Dermis blood vessel endothelial cell (primary cell): ENCODE measurements around the gene GYS2. TPM values are rescaled to one million over a fixed set of nuclear protein-coding genes. Genes with fewer than 3 reads are reported as not detected.
"Not testable (repeated sequence)": the region's sequence is repeated elsewhere in the genome, so short reads cannot be mapped to it uniquely, and the experiment has no call there.

Source experiments
- DNase-seq: peaks from one replicate; pipeline ENCODE4 v3.0.0; 2010
- total RNA-seq: library from RNA; depleted of rRNA; stranded (reverse); fragments of >200 nt; gene quantifications from 2 replicates; pipeline ENCODE4 v1.2.3, GENCODE V29; 2014

Gene GYS2
- total RNA-seq, 1 donor from 2014 or later = not detected

DNA sequence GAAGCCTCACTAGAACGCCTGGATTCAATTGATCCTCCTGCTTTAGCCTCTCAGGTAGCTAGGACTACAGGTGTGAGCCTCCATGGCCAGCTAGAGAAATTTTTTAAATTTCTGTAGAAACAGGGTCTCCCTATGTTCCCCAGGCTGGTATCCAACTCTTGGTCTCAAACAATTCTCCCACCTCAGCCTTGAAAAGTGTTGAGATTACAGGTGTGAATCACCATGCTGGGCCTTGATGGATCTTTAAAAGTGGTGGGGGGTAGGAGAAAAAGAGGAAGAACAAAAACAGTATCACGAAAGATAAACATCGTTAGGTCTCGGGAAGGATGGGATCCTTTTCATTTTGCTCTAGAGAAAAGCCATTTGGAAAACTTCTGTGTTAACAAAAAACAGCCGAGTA, 4.5 kb downstream of the GYS2 start:
- DNase-seq = no peak

GRCh38 chr12:21599143-21599999, 5.3 kb downstream of the GYS2 start:
- no peak for DNase-seq

DNA sequence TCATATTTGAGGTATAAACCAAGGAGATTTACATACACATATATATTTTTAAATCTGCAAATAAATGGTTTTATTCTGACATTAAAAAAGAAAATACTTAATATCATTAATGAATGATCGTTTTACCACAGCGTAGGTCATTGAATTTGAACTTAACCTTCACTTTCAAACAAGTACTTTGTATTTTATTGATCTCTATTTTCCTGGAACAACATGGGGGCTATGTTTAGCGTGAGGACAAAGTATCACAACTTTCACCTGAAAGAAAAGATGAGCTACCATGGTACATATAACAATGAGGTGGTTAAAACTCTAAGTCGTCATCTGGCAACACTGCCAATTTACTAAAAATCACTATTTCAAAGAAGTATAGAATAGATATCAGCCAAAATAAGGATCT, 6.0 kb downstream of the GYS2 start:
- DNase-seq = no peak

GRCh38 chr12:21595356-21595755, 9.3 kb downstream of the GYS2 start:
- DNase-seq = not testable (repeated sequence)

DNA sequence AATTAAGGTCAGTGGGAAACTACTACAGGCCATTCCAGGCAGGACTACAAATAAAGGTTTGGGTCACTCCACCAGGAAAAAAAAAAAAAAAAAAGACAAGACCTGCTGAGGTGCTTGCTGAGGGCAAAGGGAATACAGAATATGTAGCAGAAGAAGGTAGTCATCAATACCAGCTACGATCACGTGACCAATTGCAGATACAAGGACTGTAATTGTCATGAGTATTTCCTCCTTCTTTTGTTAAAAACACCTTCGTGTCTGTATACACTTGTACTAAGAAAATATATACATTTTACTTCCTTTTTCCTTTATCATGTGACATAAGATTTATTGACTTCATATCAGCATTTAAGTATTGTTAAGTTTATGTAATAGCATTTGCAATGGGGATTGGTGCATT, 19.2 kb downstream of the GYS2 start:
- no peak for DNase-seq

GRCh38 chr12:21584403-21585182, 20.1 kb downstream of the GYS2 start:
- DNase-seq = not testable (repeated sequence)

DNA sequence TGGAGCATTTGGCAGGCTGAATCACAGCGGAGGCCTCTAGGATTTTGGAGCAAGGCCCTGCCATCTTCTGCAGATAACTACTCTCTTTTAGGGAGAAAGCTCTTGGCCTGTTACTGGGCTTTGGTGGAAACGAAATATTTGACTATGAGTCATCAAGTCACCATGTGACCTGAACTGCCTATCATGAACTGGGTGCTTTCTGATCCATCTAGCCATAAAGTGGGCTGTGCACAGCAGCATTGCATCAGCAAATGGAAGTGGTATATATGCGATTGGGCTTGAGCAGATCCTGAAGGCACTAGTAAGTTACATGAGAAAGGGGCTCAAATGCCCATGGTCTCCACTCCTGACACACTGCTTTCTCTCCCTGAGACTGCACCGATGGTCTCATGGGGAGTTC, 21.1 kb downstream of the GYS2 start:
- no peak for DNase-seq

DNA sequence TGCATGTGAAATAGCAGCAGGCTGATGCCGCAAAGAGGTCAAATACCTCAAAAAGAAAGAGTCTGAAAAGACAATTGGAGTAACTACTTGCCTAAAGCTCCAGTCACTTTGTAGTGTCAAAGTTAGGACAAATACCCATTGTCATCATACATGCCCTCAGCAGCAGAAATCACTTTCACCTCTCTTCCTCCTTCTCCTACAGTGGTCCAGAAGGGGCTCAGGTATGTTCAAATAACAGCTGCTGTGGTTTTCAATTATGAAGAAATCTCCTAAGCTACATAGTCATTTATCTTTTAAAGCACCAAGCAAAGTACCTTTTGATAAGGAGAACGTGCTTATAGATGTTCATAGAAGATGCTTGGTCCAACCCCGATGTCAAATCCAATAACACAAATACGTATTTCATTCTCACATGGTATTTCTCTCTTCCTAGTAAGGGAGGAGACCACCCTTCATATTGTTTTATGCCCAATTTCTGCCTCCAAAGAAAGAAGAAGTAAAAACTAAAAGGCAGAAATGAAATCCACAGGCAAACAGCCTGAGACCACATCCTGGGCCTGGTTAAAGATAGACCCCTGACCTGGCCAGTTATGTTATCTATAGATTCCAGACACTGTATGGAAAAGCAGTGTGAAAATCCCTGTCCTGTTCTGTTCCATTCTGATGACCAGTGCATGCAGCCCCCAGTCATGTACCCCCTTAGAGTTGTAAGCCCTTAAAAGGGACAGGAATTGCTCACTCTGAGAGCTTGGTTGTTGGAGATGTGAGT, 23.7 kb downstream of the GYS2 start:
- no peak for DNase-seq

DNA sequence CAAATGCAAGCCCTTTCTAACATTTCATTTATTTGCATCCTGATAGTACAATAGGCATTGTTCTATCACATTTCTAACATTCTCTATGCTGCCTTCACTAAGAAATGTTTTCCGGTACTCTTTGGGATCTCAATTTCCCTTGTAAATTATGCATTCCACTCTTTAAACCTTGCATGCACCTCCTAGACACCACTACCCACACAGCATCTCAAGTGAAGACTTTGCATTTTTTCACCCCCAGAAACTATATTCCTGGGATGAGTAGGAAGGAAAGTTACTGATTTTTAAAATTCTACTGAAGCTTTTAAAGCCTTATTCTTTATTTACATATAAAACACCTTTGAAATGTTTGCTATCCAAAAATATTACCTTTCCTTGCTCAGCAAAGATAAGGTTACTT, 27.1 kb downstream of the GYS2 start:
- DNase-seq = no peak

GRCh38 chr12:21576431-21576830, 28.2 kb downstream of the GYS2 start:
- DNase-seq = no peak

- no peak for DNase-seq
These were observed 30.8 kb downstream of the GYS2 start for GRCh38 chr12:21573733-21574358.

DNA sequence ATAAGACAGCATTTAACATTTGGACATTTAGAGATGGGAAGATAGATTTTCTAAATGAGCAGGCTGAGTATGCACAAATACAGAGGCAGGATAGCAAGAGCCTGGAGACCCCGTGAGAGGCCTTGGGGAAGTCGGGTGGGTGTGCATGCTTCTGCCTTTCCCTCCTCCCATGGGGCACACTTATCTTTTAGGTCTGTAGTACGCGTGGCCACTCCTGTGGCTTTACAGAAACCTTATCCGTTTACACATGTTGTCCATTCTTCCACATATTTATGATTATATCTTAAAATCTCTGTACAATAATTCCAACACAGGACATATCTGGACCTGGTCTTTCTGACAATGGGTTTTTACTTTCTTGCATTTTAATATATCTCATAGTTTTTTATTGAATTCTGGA, 33.6 kb downstream of the GYS2 start:
- DNase-seq = no peak

DNA sequence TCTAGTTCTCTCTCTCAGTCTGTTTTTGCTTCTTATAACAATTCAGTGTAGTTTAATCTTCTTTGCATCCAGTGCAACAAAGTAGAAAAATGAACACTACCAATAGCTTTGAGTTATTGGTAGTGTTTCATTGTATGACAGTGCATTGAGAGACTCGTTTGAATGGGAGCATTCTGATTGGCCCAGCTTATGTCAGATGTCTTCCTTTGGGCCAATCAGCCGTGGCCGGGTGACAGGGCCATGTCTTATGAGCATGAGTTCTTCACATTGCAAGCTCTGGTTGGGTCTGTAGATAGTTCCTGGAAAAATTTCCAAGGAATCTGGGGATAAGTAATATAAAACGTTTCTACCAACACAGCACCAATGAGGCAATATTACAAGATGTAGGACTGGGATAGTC, 36.5 kb downstream of the GYS2 start:
- no peak for DNase-seq

DNA sequence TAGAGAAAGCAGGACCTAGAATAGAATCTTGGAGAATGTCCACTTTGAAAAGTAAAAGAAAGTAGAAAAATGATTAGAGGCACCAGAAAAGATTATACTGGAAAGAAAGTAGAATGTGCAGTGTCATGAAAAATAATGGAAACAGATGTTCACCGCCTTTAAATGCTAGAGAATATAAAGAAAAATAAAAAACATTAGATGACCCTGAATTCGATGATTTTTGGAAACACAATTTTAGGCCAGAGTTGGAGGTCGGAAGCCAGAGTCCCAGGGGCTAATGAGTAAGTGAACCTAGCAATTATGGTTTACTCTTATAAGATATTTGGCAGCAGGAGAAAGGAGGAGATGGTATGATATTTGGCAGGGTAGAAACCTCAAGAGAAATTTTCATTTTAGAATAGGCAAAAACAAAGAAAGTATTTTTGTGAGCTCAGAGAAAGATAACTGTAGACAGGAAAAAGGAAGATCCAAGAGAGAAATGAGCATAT, 37.7 kb downstream of the GYS2 start:
- no peak for DNase-seq

GRCh38 chr12:21566223-21566906, 38.3 kb downstream of the GYS2 start:
- DNase-seq = no peak

GRCh38 chr12:21562859-21563258, 41.8 kb downstream of the GYS2 start:
- DNase-seq = no peak

GRCh38 chr12:21561158-21561557, 43.5 kb downstream of the GYS2 start:
- no peak for DNase-seq

DNA sequence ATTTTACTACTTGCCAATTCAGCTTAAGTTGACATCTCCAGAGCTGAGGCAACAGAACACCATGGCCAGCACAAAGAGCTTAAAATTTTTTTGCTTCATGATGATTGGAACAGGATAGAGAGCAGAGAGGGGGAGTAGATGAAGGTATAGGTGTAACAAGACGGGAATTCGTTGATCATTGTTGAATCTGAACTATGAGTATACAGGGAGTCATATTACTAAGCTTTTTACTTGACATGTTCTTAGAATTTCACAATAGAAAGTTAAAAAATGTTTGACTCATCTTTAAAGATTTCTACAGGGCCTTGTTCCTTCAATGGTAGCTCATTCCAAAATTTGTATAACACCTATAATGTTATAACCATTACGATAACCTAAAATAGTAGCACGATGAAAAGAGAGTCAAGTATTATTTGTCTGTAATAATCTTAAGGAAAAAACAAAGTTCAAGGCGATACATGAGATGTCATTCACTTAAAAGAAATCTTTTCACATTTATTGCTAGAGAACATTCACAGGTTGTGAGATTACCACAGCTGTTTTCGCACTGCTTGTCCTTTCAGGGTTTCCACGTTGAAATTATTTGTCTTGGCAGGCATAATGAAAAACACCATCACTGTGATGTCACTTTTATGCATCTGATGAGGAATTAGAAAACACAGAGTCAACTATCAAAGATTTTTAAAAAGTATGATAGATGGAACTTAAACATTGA, 44.6 kb downstream of the GYS2 start:
- DNase-seq = peak; percentile 44

- DNase-seq = no peak
These were observed 46.5 kb downstream of the GYS2 start for GRCh38 chr12:21558100-21558679.

DNA sequence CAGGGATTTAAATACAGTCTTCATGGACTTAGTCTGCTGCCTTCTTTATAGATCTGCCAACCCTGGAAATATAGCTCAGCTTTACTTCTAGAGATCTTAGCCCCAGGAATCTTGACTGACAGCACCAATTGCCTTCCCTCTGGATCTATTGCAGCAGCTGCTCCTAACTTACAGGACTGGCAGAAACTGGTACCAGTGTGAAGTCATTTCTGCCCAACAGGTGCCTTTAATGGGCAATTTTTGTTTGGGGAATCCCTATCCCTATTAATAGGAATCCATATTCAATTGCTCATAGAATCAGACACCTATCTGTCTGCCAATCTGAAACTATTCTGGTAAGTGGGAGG, 51.3 kb downstream of the GYS2 start:
- no peak for DNase-seq
